Mesendoderm (in vitro differentiated cells): ENCODE measurements around the gene P2RX3.

Source experiments
- DNase-seq: peaks from one replicate; pipeline ENCODE4 v3.0.0; 2013
- H2AK5ac ChIP-seq: 2 replicates; pipeline ENCODE4 v1.6.1; 2013; ENCODE audit warnings: low read length, inconsistent platforms
- H2BK120ac ChIP-seq: 2 replicates; pipeline ENCODE4 v1.6.1; 2013; ENCODE audit warnings: low read depth, mild to moderate bottlenecking, low read length, moderate library complexity, mixed read lengths
- H2BK15ac ChIP-seq: replicated peaks from 2 replicates; pipeline ENCODE4 v1.6.1; 2013; ENCODE audit warnings: low read depth, mild to moderate bottlenecking, moderate library complexity
- H2BK5ac ChIP-seq: 2 replicates; pipeline ENCODE4 v1.6.1; 2013; ENCODE audit warnings: low read length, inconsistent platforms
- H3K18ac ChIP-seq: 2 replicates; pipeline ENCODE4 v1.6.1; 2013; ENCODE audit warnings: mild to moderate bottlenecking, low read length, mixed read lengths
- H3K23ac ChIP-seq: one replicate; pipeline ENCODE4 v1.6.1; 2013; ENCODE audit warnings: low read length
- H3K27ac ChIP-seq: 2 replicates; pipeline ENCODE4 v1.5.1; 2013; ENCODE audit warnings: low read depth, mild to moderate bottlenecking, inconsistent platforms, low read length, moderate library complexity
- H3K27me3 ChIP-seq: 2 replicates; pipeline ENCODE4 v1.6.1; 2013; ENCODE audit warnings: low read length, control low read depth, mild to moderate bottlenecking, inconsistent platforms; ENCODE audit not compliant: insufficient read depth, poor library complexity
- H3K36me3 ChIP-seq: 2 replicates; pipeline ENCODE4 v1.6.1; 2013; ENCODE audit warnings: low read length, inconsistent platforms; ENCODE audit not compliant: control insufficient read depth, insufficient read depth
- H3K4ac ChIP-seq: one replicate; pipeline ENCODE4 v1.6.1; 2013; ENCODE audit warnings: low read depth, mild to moderate bottlenecking, low read length, moderate library complexity
- H3K4me1 ChIP-seq: 2 replicates; pipeline ENCODE4 v1.6.1; 2013; ENCODE audit warnings: low read depth, low read length, inconsistent platforms; ENCODE audit not compliant: control insufficient read depth
- H3K4me2 ChIP-seq: 2 replicates; pipeline ENCODE4 v1.6.1; 2013; ENCODE audit warnings: low read length
- H3K4me3 ChIP-seq: 2 replicates; pipeline ENCODE4 v1.5.1; 2013; ENCODE audit warnings: mild to moderate bottlenecking, low read length
- H3K56ac ChIP-seq: one replicate; pipeline ENCODE4 v1.6.1; 2013; ENCODE audit warnings: low read length
- H3K79me1 ChIP-seq: 2 replicates; pipeline ENCODE4 v1.6.1; 2013; ENCODE audit warnings: low read length, inconsistent platforms
- H3K79me2 ChIP-seq: 2 replicates; pipeline ENCODE4 v1.6.1; 2013; ENCODE audit warnings: mild to moderate bottlenecking, low read length; ENCODE audit not compliant: control insufficient read depth, insufficient read depth
- H3K9ac ChIP-seq: 2 replicates; pipeline ENCODE4 v1.6.1; 2013; ENCODE audit warnings: low read length, inconsistent platforms
- H4K5ac ChIP-seq: one replicate; pipeline ENCODE4 v1.6.1; 2013; ENCODE audit warnings: low read length
- H4K8ac ChIP-seq: one replicate; pipeline ENCODE4 v1.6.1; 2013; ENCODE audit warnings: low read depth, mild to moderate bottlenecking, control low read depth, low read length, moderate library complexity
- WGBS: extraction: QIAGEN DNeasy Blood & Tissue Kit; methylation state at CpG from one replicate; pipeline ENCODE4 v1.1.7; 2013; ENCODE audit warnings: low lambda C conversion rate, missing lambda C conversion rate; ENCODE audit not compliant: insufficient coverage; ENCODE audit errors: extremely low coverage; 5-methylcytosine and 5-hydroxymethylcytosine counted together

P2RX3 gene

GRCh38 chr11:57353036-57353435, 14.9 kb downstream of the P2RX3 start:
- no peak overlapping the region for H3K23ac ChIP-seq
- no peak overlapping the region for H3K4me2 ChIP-seq
- peak overlapping the region; percentile 57 for H2BK5ac ChIP-seq
- no peak overlapping the region for H4K5ac ChIP-seq
- no peaks in the 10 kb centered on the region for H3K79me2 ChIP-seq
- H3K27me3 ChIP-seq: no peaks in the 10 kb centered on the region
- H3K79me1 ChIP-seq: no peaks in the 10 kb centered on the region
- no CpG with 5 or more reads among the region's 5 CpGs for WGBS
- H2AK5ac ChIP-seq: no peak overlapping the region
- H3K9ac ChIP-seq: peak overlapping the region; percentile 22
- H3K4me3 ChIP-seq: no peak overlapping the region
- no peak for DNase-seq
- peaks cover 2% of the 10 kb centered on the region for H3K4me1 ChIP-seq
- no peaks in the 10 kb centered on the region for H3K36me3 ChIP-seq
- no peak overlapping the region for H2BK15ac ChIP-seq
- no peak overlapping the region for H4K8ac ChIP-seq
- no peak overlapping the region for H3K18ac ChIP-seq
- H3K56ac ChIP-seq: peak overlapping the region; percentile 30
- no peak overlapping the region for H3K27ac ChIP-seq
- H3K4ac ChIP-seq: no peak overlapping the region
- H2BK120ac ChIP-seq: no peak overlapping the region

DNA sequence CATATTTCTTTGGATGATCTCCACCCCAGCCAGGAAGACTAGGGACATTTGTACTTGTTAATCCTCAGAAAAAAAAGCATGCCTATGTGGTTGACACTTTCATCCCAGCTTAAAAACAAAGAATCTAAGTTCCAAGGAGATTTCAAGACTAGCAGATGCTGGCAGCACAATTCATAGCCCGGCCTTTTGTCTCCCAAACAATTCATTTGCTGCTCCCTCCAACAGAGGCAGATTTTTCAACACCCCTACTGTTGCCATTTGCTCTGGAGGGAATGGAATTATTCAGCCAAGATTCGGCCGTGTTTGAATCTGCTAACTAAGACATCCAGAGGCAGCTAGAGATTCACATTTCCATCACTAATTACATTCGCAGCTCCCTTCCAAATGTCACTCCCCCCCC, 15.3 kb downstream of the P2RX3 start:
- Histone ChIP-seq H3K79me1 (no peaks in the 10 kb centered on the region), H2AK5ac (no peak overlapping the region), H3K4ac (no peak overlapping the region), H3K79me2 (no peaks in the 10 kb centered on the region), H4K5ac (no peak overlapping the region), H3K18ac (no peak overlapping the region), H2BK5ac (no peak overlapping the region), H2BK120ac (no peak overlapping the region), H3K23ac (no peak overlapping the region), H3K4me2 (no peak overlapping the region), H2BK15ac (no peak overlapping the region), H3K27me3 (no peaks in the 10 kb centered on the region), H3K4me1 (peaks cover 2% of the 10 kb centered on the region), H4K8ac (no peak overlapping the region), H3K4me3 (no peak overlapping the region), H3K56ac (peak overlapping the region; percentile 30), H3K27ac (no peak overlapping the region), H3K36me3 (no peaks in the 10 kb centered on the region), H3K9ac (no peak overlapping the region)
- no CpG with 5 or more reads among the region's 4 CpGs for WGBS
- peak; percentile 55 for DNase-seq

GRCh38 chr11:57353852-57354251, 15.7 kb downstream of the P2RX3 start:
- H2BK120ac ChIP-seq: no peak overlapping the region

DNA sequence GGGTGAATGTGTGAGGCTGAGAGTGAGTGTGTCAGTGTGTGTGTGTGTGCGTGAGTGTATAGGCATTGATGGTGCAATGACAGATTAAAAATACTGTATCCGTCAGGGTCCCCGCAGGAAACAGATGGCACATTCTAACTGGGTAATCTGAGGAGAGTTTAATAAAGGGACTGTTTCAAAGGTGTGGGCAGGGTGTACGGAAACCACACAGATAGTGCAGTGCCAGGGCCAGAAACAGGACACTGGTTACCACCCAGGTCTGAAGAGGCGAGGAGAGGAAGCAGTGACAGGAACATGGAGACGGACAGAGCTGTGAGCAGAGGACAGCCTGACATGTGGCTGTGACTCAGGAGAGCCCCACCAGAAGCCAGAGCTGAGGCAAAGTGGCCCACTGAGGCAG, 16.5 kb downstream of the P2RX3 start:
- Histone ChIP-seq H3K56ac (no peak overlapping the region), H2BK15ac (no peak overlapping the region), H2BK120ac (no peak overlapping the region), H3K27me3 (no peaks in the 10 kb centered on the region), H3K9ac (no peak overlapping the region), H3K18ac (no peak overlapping the region), H4K8ac (no peak overlapping the region), H3K4me3 (no peak overlapping the region), H3K4ac (no peak overlapping the region), H3K36me3 (no peaks in the 10 kb centered on the region), H2BK5ac (no peak overlapping the region), H3K4me1 (peaks cover 2% of the 10 kb centered on the region), H3K27ac (no peak overlapping the region), H3K79me1 (no peaks in the 10 kb centered on the region), H4K5ac (no peak overlapping the region), H3K23ac (no peak overlapping the region), H3K79me2 (no peaks in the 10 kb centered on the region), H2AK5ac (no peak overlapping the region), H3K4me2 (no peak overlapping the region)
- WGBS: no CpG with 5 or more reads among the region's 6 CpGs
- DNase-seq: no peak

More at GRCh38 chr11:57353852-57354251, 15.7 kb downstream of the P2RX3 start:
- Histone ChIP-seq H3K9ac (no peak overlapping the region), H3K27ac (no peak overlapping the region), H2BK5ac (no peak overlapping the region), H3K18ac (no peak overlapping the region), H3K56ac (no peak overlapping the region), H3K4me2 (no peak overlapping the region), H3K79me2 (no peaks in the 10 kb centered on the region), H3K27me3 (no peaks in the 10 kb centered on the region), H3K79me1 (no peaks in the 10 kb centered on the region), H3K4me3 (no peak overlapping the region), H3K4ac (no peak overlapping the region), H3K23ac (no peak overlapping the region), H4K5ac (no peak overlapping the region), H3K4me1 (peaks cover 2% of the 10 kb centered on the region), H2BK15ac (no peak overlapping the region), H2AK5ac (no peak overlapping the region), H3K36me3 (no peaks in the 10 kb centered on the region), H4K8ac (no peak overlapping the region)
- DNase-seq: peak; percentile 37
- WGBS: no CpG with 5 or more reads among the region's 4 CpGs

DNA sequence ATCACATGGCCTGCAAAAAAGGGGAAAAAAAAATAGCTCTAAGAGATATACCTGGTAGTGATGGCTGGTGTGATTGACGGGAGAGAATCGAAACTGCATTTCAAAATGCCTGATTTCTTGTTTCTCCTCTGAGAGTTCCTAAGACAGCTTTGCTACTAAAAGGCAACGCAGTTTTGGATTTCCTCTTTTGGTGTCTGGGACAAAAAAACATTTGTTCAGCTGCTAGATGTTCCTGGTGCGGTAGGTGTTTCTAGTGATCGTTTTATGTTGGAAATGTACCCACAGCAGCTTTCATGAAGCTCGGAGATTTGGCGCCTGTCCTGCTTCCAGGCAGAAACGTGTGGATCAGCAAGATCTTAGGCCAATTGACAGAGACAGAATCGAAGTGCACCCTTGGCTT, 18.1 kb downstream of the P2RX3 start:
- H3K4me1 ChIP-seq: peaks cover 2% of the 10 kb centered on the region
- no peak overlapping the region for H2BK5ac ChIP-seq
- H2BK15ac ChIP-seq: no peak overlapping the region
- no peak overlapping the region for H3K4me3 ChIP-seq
- H3K4ac ChIP-seq: no peak overlapping the region
- H2BK120ac ChIP-seq: no peak overlapping the region
- H3K9ac ChIP-seq: no peak overlapping the region
- H4K8ac ChIP-seq: no peak overlapping the region
- WGBS: no CpG with 5 or more reads among the region's 9 CpGs
- no peak overlapping the region for H3K23ac ChIP-seq
- H3K36me3 ChIP-seq: no peaks in the 10 kb centered on the region
- H3K27me3 ChIP-seq: no peaks in the 10 kb centered on the region
- H2AK5ac ChIP-seq: no peak overlapping the region
- no peak overlapping the region for H3K27ac ChIP-seq
- H3K56ac ChIP-seq: no peak overlapping the region
- H3K4me2 ChIP-seq: no peak overlapping the region
- no peak overlapping the region for H4K5ac ChIP-seq
- no peaks in the 10 kb centered on the region for H3K79me2 ChIP-seq
- H3K79me1 ChIP-seq: no peaks in the 10 kb centered on the region
- no peak for DNase-seq
- H3K18ac ChIP-seq: no peak overlapping the region

DNA sequence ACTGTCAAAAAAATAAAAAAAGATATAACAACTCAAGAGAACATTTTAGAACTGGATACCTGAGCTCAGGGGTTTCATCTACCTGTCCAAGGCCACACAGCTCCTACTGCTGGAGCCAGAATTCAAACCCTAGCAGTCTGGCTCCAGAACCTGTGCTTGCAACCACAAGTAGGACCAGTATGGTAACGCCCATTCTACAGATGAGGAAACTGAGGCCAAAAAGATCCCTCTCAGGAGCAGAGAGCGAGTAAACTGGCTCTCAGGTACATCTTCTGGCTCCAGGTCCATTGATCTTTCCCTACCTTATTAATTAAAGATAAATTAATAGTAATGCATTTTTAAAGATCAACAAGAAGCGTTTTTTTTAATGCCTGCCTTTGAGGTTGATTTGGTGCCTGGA, 19.2 kb downstream of the P2RX3 start:
- H2BK15ac ChIP-seq: no peak overlapping the region
- no peak overlapping the region for H3K4ac ChIP-seq
- no peak for DNase-seq
- no peak overlapping the region for H3K4me3 ChIP-seq
- H3K27me3 ChIP-seq: no peaks in the 10 kb centered on the region
- H2BK5ac ChIP-seq: no peak overlapping the region
- H3K79me2 ChIP-seq: no peaks in the 10 kb centered on the region
- no peak overlapping the region for H3K4me2 ChIP-seq
- H3K9ac ChIP-seq: no peak overlapping the region
- no peaks in the 10 kb centered on the region for H3K36me3 ChIP-seq
- H2AK5ac ChIP-seq: no peak overlapping the region
- no peak overlapping the region for H3K56ac ChIP-seq
- H3K23ac ChIP-seq: no peak overlapping the region
- H3K79me1 ChIP-seq: no peaks in the 10 kb centered on the region
- H3K27ac ChIP-seq: no peak overlapping the region
- H3K18ac ChIP-seq: no peak overlapping the region
- no peak overlapping the region for H4K5ac ChIP-seq
- no peak overlapping the region for H2BK120ac ChIP-seq
- H3K4me1 ChIP-seq: peaks cover 2% of the 10 kb centered on the region
- no peak overlapping the region for H4K8ac ChIP-seq
- WGBS: no CpG with 5 or more reads among the region's 3 CpGs
